IPS-20b (cell line): ENCODE data around the gene ZNF639.

ENCODE experiments used
- H3K27ac ChIP-seq: one replicate; pipeline ENCODE4 v1.5.1; 2013; ENCODE audit warnings: low read length
- H3K27me3 ChIP-seq: 2 replicates; pipeline ENCODE4 v1.6.1; 2013; ENCODE audit warnings: mild to moderate bottlenecking, low read length, inconsistent platforms; ENCODE audit not compliant: insufficient read depth
- H3K36me3 ChIP-seq: 2 replicates; pipeline ENCODE4 v1.6.1; 2013; ENCODE audit warnings: low read depth, mild to moderate bottlenecking, inconsistent platforms, low read length, moderate library complexity; ENCODE audit not compliant: insufficient read depth
- H3K4me1 ChIP-seq: 2 replicates; pipeline ENCODE4 v1.6.1; 2013; ENCODE audit warnings: mild to moderate bottlenecking, control low read depth, inconsistent platforms, low read length, moderate library complexity; ENCODE audit not compliant: insufficient read depth
- H3K4me3 ChIP-seq: 2 replicates; pipeline ENCODE4 v1.5.1; 2013; ENCODE audit warnings: mild to moderate bottlenecking, low read length, inconsistent platforms
- H3K9ac ChIP-seq: 2 replicates; pipeline ENCODE4 v1.6.1; 2013; ENCODE audit warnings: low read depth, mild to moderate bottlenecking, inconsistent platforms, low read length, moderate library complexity
- H3K9me3 ChIP-seq: 2 replicates; pipeline ENCODE4 v1.6.1; 2013; ENCODE audit warnings: mild to moderate bottlenecking, low read depth, low read length, inconsistent platforms; ENCODE audit not compliant: insufficient read depth

ZNF639 gene

GRCh38 chr3:179323197-179324110, 623 bp downstream of the ZNF639 start:
- Histone ChIP-seq H3K36me3 (peaks cover 15% of the 10 kb centered on the region), H3K27me3 (peaks cover 12% of the 10 kb centered on the region), H3K4me3 (peak overlapping the region; percentile 78), H3K9ac (peak overlapping the region; percentile 80), H3K4me1 (peaks cover 11% of the 10 kb centered on the region; the same call in 1 of the 2 replicates), H3K27ac (peak overlapping the region; percentile 5), H3K9me3 (no peaks in the 10 kb centered on the region)

- H3K4me1 ChIP-seq = peaks cover 11% of the 10 kb centered on the region; the same call in 1 of the 2 replicates
- no peaks in the 10 kb centered on the region for H3K9me3 ChIP-seq
- peak overlapping the region; percentile 80 for H3K9ac ChIP-seq
- peak overlapping the region; percentile 78 for H3K4me3 ChIP-seq
- H3K36me3 ChIP-seq = peaks cover 24% of the 10 kb centered on the region
- H3K27ac ChIP-seq = no peak overlapping the region
- H3K27me3 ChIP-seq = peaks cover 12% of the 10 kb centered on the region
These were observed 1.5 kb downstream of the ZNF639 start for GRCh38 chr3:179324270-179324754.

GRCh38 chr3:179330438-179330837, 7.6 kb downstream of the ZNF639 start:
- H3K4me3 ChIP-seq = no peak overlapping the region
- no peaks in the 10 kb centered on the region for H3K4me1 ChIP-seq
- no peaks in the 10 kb centered on the region for H3K27me3 ChIP-seq
- no peaks in the 10 kb centered on the region for H3K9me3 ChIP-seq
- peaks cover 80% of the 10 kb centered on the region for H3K36me3 ChIP-seq
- no peak overlapping the region for H3K9ac ChIP-seq
- H3K27ac ChIP-seq = no peak overlapping the region

GRCh38 chr3:179332240-179332639, 9.4 kb downstream of the ZNF639 start:
- peaks cover 90% of the 10 kb centered on the region for H3K36me3 ChIP-seq
- no peak overlapping the region for H3K9ac ChIP-seq
- H3K4me3 ChIP-seq = no peak overlapping the region
- H3K9me3 ChIP-seq = no peaks in the 10 kb centered on the region
- no peaks in the 10 kb centered on the region for H3K4me1 ChIP-seq
- no peak overlapping the region for H3K27ac ChIP-seq
- no peaks in the 10 kb centered on the region for H3K27me3 ChIP-seq

GRCh38 chr3:179333084-179333483, 10.3 kb downstream of the ZNF639 start:
- Histone ChIP-seq H3K4me1 (no peaks in the 10 kb centered on the region), H3K36me3 (peaks cover 82% of the 10 kb centered on the region), H3K9me3 (no peaks in the 10 kb centered on the region), H3K4me3 (no peak overlapping the region), H3K9ac (no peak overlapping the region), H3K27ac (no peak overlapping the region), H3K27me3 (no peaks in the 10 kb centered on the region)

- Histone ChIP-seq H3K36me3 (peaks cover 50% of the 10 kb centered on the region), H3K4me3 (no peak overlapping the region), H3K9me3 (no peaks in the 10 kb centered on the region), H3K27ac (no peak overlapping the region), H3K27me3 (no peaks in the 10 kb centered on the region), H3K9ac (no peak overlapping the region), H3K4me1 (no peaks in the 10 kb centered on the region)
These were observed 13.6 kb downstream of the ZNF639 start for GRCh38 chr3:179336345-179336929.

- H3K27ac ChIP-seq = no peak within 1 kb of the TSS
- H3K36me3 ChIP-seq = peaks cover 23% of the 10 kb centered on the region
- peak within 1 kb of the TSS; percentile 97 for H3K4me3 ChIP-seq
- peaks cover 6% of the 10 kb centered on the region for H3K4me1 ChIP-seq
- no peaks in the 10 kb centered on the region for H3K27me3 ChIP-seq
- H3K9me3 ChIP-seq = no peaks in the 10 kb centered on the region
- peak within 1 kb of the TSS; percentile 81 for H3K9ac ChIP-seq
These were observed 24.7 kb downstream of the ZNF639 start, which contains the start of gene MFN1 for GRCh38 chr3:179347345-179348194. TSS of gene MFN1 (plus strand) at chr3:179347709. CDS start at chr3:179348852, 1,143 bp downstream.

GRCh38 chr3:179348325-179349013, 25.6 kb downstream of the ZNF639 start:
- Histone ChIP-seq H3K4me1 (peaks cover 6% of the 10 kb centered on the region), H3K4me3 (peak overlapping the region; percentile 97), H3K27ac (no peak overlapping the region), H3K9me3 (no peaks in the 10 kb centered on the region), H3K36me3 (peaks cover 28% of the 10 kb centered on the region), H3K9ac (peak overlapping the region; percentile 81), H3K27me3 (no peaks in the 10 kb centered on the region)

GRCh38 chr3:179355996-179356395, 33.2 kb downstream of the ZNF639 start:
- no peak overlapping the region for H3K9ac ChIP-seq
- no peaks in the 10 kb centered on the region for H3K27me3 ChIP-seq
- H3K9me3 ChIP-seq = no peaks in the 10 kb centered on the region
- H3K4me1 ChIP-seq = no peaks in the 10 kb centered on the region
- peaks cover 80% of the 10 kb centered on the region for H3K36me3 ChIP-seq
- no peak overlapping the region for H3K27ac ChIP-seq
- H3K4me3 ChIP-seq = no peak overlapping the region

- Histone ChIP-seq H3K4me1 (no peaks in the 10 kb centered on the region), H3K36me3 (peaks cover 84% of the 10 kb centered on the region), H3K9ac (no peak overlapping the region), H3K9me3 (no peaks in the 10 kb centered on the region), H3K27ac (no peak overlapping the region), H3K4me3 (no peak overlapping the region), H3K27me3 (no peaks in the 10 kb centered on the region)
These were observed 40.5 kb downstream of the ZNF639 start for GRCh38 chr3:179363332-179363731.

- no peak overlapping the region for H3K9ac ChIP-seq
- no peaks in the 10 kb centered on the region for H3K4me1 ChIP-seq
These were observed 46.8 kb downstream of the ZNF639 start for GRCh38 chr3:179369621-179370020.

More at GRCh38 chr3:179369621-179370020, 46.8 kb downstream of the ZNF639 start:
- H3K36me3 ChIP-seq = peaks cover 43% of the 10 kb centered on the region
- H3K27me3 ChIP-seq = no peaks in the 10 kb centered on the region
- H3K27ac ChIP-seq = no peak overlapping the region
- H3K9me3 ChIP-seq = no peaks in the 10 kb centered on the region
- no peak overlapping the region for H3K4me3 ChIP-seq
